ENCODE results near the gene AREL1. TPM values are rescaled to one million over a fixed set of nuclear protein-coding genes. Genes with fewer than 3 reads are reported as not detected.

Gene AREL1
- total RNA-seq, 1 donor from 2014 or later: 54.6 TPM

DNA sequence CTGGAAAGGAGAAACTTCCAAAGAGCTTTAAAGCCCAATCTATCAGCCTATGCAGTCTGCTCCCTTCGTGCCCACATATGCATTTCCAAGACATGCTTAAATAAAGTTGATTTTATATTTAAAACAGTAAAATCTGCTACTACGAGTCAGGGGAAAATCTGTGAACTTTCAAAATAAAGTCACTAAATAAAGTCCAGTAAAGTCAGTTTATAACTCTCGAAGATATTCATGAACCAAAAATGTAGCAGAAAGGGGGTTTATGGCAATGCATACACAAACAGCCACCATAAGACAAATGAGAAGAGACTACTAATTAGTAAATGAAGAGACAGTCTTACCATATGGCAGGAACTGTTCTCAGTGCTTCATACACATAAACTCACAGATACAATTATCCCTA lies 19.7 kb downstream of the AREL1 start:
- Mint-ChIP-seq H3K9me3 (ENCODE audit: unreplicated experiment) (no peaks in the 10 kb centered on the region), H3K4me1 (ENCODE audit: low read depth, unreplicated experiment) (peaks cover 14% of the 10 kb centered on the region), H3K27me3 (ENCODE audit: low read depth, unreplicated experiment) (no peaks in the 10 kb centered on the region), H3K27ac (ENCODE audit: unreplicated experiment) (no peak overlapping the region), H3K4me3 (ENCODE audit: unreplicated experiment) (no peak overlapping the region), H3K36me3 (ENCODE audit: low read depth, unreplicated experiment) (peaks cover 15% of the 10 kb centered on the region)
- no peak overlapping the region for H3K27ac ChIP-seq (ENCODE audit: low read depth, low read length)
- no peak for TF ChIP-seq EZH2 (IDR thresholded peaks at IDR 0.05; ENCODE audit: insufficient read depth, low read length)
- TF ChIP-seq, protein P1, sequence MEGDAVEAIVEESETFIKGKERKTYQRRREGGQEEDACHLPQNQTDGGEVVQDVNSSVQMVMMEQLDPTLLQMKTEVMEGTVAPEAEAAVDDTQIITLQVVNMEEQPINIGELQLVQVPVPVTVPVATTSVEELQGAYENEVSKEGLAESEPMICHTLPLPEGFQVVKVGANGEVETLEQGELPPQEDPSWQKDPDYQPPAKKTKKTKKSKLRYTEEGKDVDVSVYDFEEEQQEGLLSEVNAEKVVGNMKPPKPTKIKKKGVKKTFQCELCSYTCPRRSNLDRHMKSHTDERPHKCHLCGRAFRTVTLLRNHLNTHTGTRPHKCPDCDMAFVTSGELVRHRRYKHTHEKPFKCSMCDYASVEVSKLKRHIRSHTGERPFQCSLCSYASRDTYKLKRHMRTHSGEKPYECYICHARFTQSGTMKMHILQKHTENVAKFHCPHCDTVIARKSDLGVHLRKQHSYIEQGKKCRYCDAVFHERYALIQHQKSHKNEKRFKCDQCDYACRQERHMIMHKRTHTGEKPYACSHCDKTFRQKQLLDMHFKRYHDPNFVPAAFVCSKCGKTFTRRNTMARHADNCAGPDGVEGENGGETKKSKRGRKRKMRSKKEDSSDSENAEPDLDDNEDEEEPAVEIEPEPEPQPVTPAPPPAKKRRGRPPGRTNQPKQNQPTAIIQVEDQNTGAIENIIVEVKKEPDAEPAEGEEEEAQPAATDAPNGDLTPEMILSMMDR (IDR thresholded peaks at IDR 0.05; ENCODE audit: insufficient read depth, low read depth, low read length): no peak
- H3K4me2 ChIP-seq (ENCODE audit: low read length): no peak overlapping the region
- no peaks in the 10 kb centered on the region for H3K9me3 ChIP-seq (ENCODE audit: insufficient read depth, low read depth, low read length)
- FAIRE-seq: no peak
- H3K79me2 ChIP-seq (ENCODE audit: insufficient read depth, low read length): peaks cover 51% of the 10 kb centered on the region
- H3K9ac ChIP-seq (ENCODE audit: low read length): no peak overlapping the region
- peaks cover 12% of the 10 kb centered on the region for H3K36me3 ChIP-seq (ENCODE audit: insufficient read depth, low read length)
- no peaks in the 10 kb centered on the region for H3K27me3 ChIP-seq (ENCODE audit: insufficient read depth, low read length)
- H3K4me3 ChIP-seq (ENCODE audit: insufficient read depth, low read depth, low read length): no peak overlapping the region
- H2AFZ ChIP-seq (ENCODE audit: low read depth, low read length): no peak overlapping the region
- H4K20me1 ChIP-seq (ENCODE audit: insufficient read depth, low read length): peaks cover 40% of the 10 kb centered on the region
- H3K4me1 ChIP-seq (ENCODE audit: insufficient read depth, low read length): peaks cover 7% of the 10 kb centered on the region
- no peak for DNase-seq (ENCODE audit: low read depth)

DNA sequence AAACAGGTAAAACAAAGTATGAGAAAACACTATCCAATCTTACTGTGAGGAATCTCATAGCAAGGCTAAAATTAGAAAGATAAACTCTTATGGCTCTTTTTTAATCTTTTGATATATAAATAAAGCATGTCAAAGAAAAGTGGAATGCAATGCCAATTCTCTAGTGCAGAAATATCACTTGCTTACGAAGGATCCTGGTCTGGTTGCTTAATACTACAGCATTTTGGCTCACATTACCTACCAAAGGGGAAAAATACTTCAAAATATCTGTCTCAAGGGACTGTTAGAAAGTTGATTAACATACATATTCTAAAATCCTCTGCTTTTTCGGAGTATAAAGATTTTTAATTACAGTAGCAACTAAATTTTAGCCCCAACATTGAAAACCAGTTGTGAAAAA lies 21.4 kb downstream of the AREL1 start:
- no peaks in the 10 kb centered on the region for H3K9me3 ChIP-seq (ENCODE audit: insufficient read depth, low read depth, low read length)
- Mint-ChIP-seq H3K4me1 (ENCODE audit: low read depth, unreplicated experiment) (peaks cover 9% of the 10 kb centered on the region), H3K9me3 (ENCODE audit: unreplicated experiment) (no peaks in the 10 kb centered on the region)

More for the DNA sequence above, 21.4 kb downstream of the AREL1 start:
- H3K4me2 ChIP-seq (ENCODE audit: low read length): no peak overlapping the region
- no peak overlapping the region for H3K4me3 Mint-ChIP-seq (ENCODE audit: unreplicated experiment)
- peaks cover 16% of the 10 kb centered on the region for H3K36me3 Mint-ChIP-seq (ENCODE audit: low read depth, unreplicated experiment)
- H3K79me2 ChIP-seq (ENCODE audit: insufficient read depth, low read length): peaks cover 41% of the 10 kb centered on the region
- no peak overlapping the region for H3K27ac Mint-ChIP-seq (ENCODE audit: unreplicated experiment)
- no peak overlapping the region for H3K9ac ChIP-seq (ENCODE audit: low read length)
- TF ChIP-seq, protein P1 (IDR thresholded peaks at IDR 0.05; ENCODE audit: insufficient read depth, low read depth, low read length): no peak
- no peak for TF ChIP-seq EZH2 (IDR thresholded peaks at IDR 0.05; ENCODE audit: insufficient read depth, low read length)
- H3K27me3 ChIP-seq (ENCODE audit: insufficient read depth, low read length): no peaks in the 10 kb centered on the region
- H3K36me3 ChIP-seq (ENCODE audit: insufficient read depth, low read length): peaks cover 19% of the 10 kb centered on the region
- FAIRE-seq (no peak), DNase-seq (ENCODE audit: low read depth) (no peak)
- H3K4me1 ChIP-seq (ENCODE audit: insufficient read depth, low read length): no peaks in the 10 kb centered on the region
- no peak overlapping the region for H3K4me3 ChIP-seq (ENCODE audit: insufficient read depth, low read depth, low read length)
- H4K20me1 ChIP-seq (ENCODE audit: insufficient read depth, low read length): peaks cover 29% of the 10 kb centered on the region
- H3K27me3 Mint-ChIP-seq (ENCODE audit: low read depth, unreplicated experiment): no peaks in the 10 kb centered on the region
- H3K27ac ChIP-seq (ENCODE audit: low read depth, low read length): no peak overlapping the region
- no peak overlapping the region for H2AFZ ChIP-seq (ENCODE audit: low read depth, low read length)

Data from astrocyte (in vitro differentiated cells and primary cell).